ENCODE results near the gene SYTL3.

Gene SYTL3

GRCh38 chr6:158737082-158737709 lies 87.3 kb downstream of the SYTL3 start:
- no peak for DNase-seq

GRCh38 chr6:158737710-158738615 lies 88.1 kb downstream of the SYTL3 start:
- DNase-seq = no peak

GRCh38 chr6:158739673-158740072 lies 89.8 kb downstream of the SYTL3 start:
- DNase-seq = no peak

GRCh38 chr6:158743033-158743651 lies 93.3 kb downstream of the SYTL3 start:
- no peak for DNase-seq

- no peak for DNase-seq
Observed at GRCh38 chr6:158744986-158745430, 95.2 kb downstream of the SYTL3 start.

GRCh38 chr6:158751224-158751623 lies 101.4 kb downstream of the SYTL3 start:
- DNase-seq = no peak

GRCh38 chr6:158751921-158752320 lies 102.1 kb downstream of the SYTL3 start:
- DNase-seq = no peak

GRCh38 chr6:158752613-158753012 lies 102.8 kb downstream of the SYTL3 start:
- peak; percentile 28 for DNase-seq

- no peak for DNase-seq
Observed at GRCh38 chr6:158753811-158754210, 104.0 kb downstream of the SYTL3 start.

- DNase-seq = peak; percentile 75
Observed at GRCh38 chr6:158754738-158755137, 104.9 kb downstream of the SYTL3 start.

GRCh38 chr6:158755636-158756035 lies 105.8 kb downstream of the SYTL3 start:
- no peak for DNase-seq

- no peak for DNase-seq
Observed at GRCh38 chr6:158756126-158756525, 106.3 kb downstream of the SYTL3 start.

GRCh38 chr6:158756977-158757752 lies 107.3 kb downstream of the SYTL3 start:
- DNase-seq = no peak

GRCh38 chr6:158757753-158758090 lies 107.9 kb downstream of the SYTL3 start:
- DNase-seq = no peak

GRCh38 chr6:158758451-158758860 lies 108.6 kb downstream of the SYTL3 start:
- peak; percentile 86 for DNase-seq

- peak; percentile 78 for DNase-seq
Observed at GRCh38 chr6:158758941-158759479, 109.2 kb downstream of the SYTL3 start.

- no peak for DNase-seq
Observed at GRCh38 chr6:158759966-158760617, 110.2 kb downstream of the SYTL3 start.

GRCh38 chr6:158760618-158761250 lies 110.9 kb downstream of the SYTL3 start:
- DNase-seq = no peak

GRCh38 chr6:158761746-158762145 lies 111.9 kb downstream of the SYTL3 start:
- DNase-seq = no peak

GRCh38 chr6:158762787-158763433 lies 113.1 kb downstream of the SYTL3 start:
- no peak for DNase-seq
